ENCODE data around the gene PLAC8.
"Not testable (repeated sequence)": the region's sequence is repeated elsewhere in the genome, so short reads cannot be mapped to it uniquely, and the experiment has no call there.

Gene PLAC8

DNA sequence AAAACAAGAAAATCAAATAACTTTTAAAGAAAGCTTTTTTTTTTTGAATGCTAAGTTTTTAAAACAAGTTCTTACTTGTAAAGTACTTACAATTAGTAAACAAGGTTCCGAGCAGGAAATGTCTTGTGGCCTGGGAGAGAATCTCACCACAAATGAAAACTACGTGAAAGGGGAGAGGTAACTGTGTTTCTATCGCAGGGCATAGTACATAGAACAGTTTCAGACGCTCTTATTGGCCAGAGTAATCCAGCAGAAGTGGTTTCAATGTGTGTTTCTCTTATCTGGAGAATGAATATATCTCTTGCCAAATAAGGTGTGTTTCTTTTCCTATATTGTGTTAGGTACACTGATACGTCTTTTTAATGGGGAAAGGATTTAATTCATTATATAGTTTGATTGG, at the start of gene PLAC8:
Gene PLAC8 (minus strand): TSS at position 154 of the 400 bp plus-strand sequence. CDS start 6,808 bp downstream, outside the sequence.
- Mint-ChIP-seq H3K4me1 (ENCODE audit: low read depth) (peaks cover 51% of the 10 kb centered on the region), H3K4me3 (peak within 1 kb of the TSS; percentile 92), H3K9me3 (no peaks in the 10 kb centered on the region), H3K27me3 (ENCODE audit: low read depth) (peaks cover 9% of the 10 kb centered on the region), H3K27ac (peak within 1 kb of the TSS; percentile 79), H3K36me3 (ENCODE audit: low read depth) (peaks cover 21% of the 10 kb centered on the region)
- peak; percentile 50 for DNase-seq (ENCODE audit: low spot score)

- no peak for DNase-seq (ENCODE audit: low spot score)
- peaks cover 7% of the 10 kb centered on the region for H3K4me1 Mint-ChIP-seq (ENCODE audit: low read depth)
- peaks cover 28% of the 10 kb centered on the region for H3K27me3 Mint-ChIP-seq (ENCODE audit: low read depth)
- no peak overlapping the region for H3K4me3 Mint-ChIP-seq
- H3K27ac Mint-ChIP-seq: no peak overlapping the region
- H3K9me3 Mint-ChIP-seq: peaks cover 10% of the 10 kb centered on the region
- peaks cover 4% of the 10 kb centered on the region for H3K36me3 Mint-ChIP-seq (ENCODE audit: low read depth)
Measured at GRCh38 chr4:83153417-83153816, 38.9 kb upstream of the PLAC8 start.

GRCh38 chr4:83152746-83153145, 38.2 kb upstream of the PLAC8 start:
- peaks cover 10% of the 10 kb centered on the region for H3K9me3 Mint-ChIP-seq
- no peak overlapping the region for H3K4me3 Mint-ChIP-seq
- peaks cover 30% of the 10 kb centered on the region for H3K27me3 Mint-ChIP-seq (ENCODE audit: low read depth)
- H3K27ac Mint-ChIP-seq: no peak overlapping the region
- H3K4me1 Mint-ChIP-seq (ENCODE audit: low read depth): peaks cover 7% of the 10 kb centered on the region
- H3K36me3 Mint-ChIP-seq (ENCODE audit: low read depth): peaks cover 4% of the 10 kb centered on the region
- no peak for DNase-seq (ENCODE audit: low spot score)

DNA sequence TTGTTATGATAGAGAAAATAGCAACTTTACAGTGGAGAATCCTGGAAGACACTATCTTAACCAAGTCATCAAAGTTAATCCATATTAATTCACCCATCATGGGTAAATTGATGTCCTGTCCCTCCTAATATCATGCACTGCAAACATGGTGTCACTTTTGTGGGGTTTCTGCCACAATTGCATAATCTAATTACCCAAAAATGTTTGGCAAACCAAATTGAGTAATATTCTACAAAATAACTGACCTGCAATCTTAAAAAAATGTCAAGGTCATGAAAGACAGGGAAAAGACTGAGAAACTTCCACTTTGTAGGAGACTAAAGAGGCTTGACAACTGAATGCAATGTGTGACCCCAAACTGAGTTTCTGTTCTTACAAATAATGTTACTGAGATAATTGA, 37.1 kb upstream of the PLAC8 start:
- Mint-ChIP-seq H3K27ac (no peak overlapping the region), H3K9me3 (peaks cover 6% of the 10 kb centered on the region), H3K36me3 (ENCODE audit: low read depth) (peaks cover 4% of the 10 kb centered on the region), H3K4me1 (ENCODE audit: low read depth) (peaks cover 7% of the 10 kb centered on the region), H3K4me3 (no peak overlapping the region), H3K27me3 (ENCODE audit: low read depth) (peaks cover 25% of the 10 kb centered on the region)
- no peak for DNase-seq (ENCODE audit: low spot score)

DNA sequence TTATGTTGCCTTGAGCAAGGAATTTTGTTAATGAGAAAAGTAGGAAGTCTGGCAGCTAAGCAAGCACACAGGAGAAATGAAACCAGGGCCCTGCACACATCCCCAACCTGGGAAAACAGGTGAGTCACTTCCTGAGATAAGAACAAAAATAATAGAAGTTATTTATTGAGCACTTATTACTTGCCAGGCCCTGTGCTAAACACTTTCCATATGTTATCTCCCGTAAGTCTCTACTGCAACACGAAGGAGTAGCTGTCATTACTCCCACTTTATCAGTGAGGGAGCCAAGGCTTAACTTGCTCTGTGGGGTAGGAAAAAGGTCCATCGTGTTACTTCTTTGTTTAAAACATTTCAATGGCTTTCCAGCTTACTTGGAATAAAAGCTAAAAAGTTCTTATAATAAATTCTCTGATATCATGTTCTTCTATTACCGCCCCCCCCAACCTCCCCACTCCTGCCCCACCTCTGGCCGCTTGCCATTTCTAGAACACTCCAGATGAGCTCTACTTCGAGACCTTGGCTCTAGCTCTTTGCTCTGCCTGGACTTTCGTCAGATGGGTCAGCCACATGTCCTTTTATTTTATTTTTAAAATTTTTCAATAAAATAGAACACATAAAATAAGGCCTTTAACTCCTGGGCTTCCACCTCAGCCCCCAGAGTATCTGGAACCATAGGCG, 36.3 kb upstream of the PLAC8 start:
- no peak for DNase-seq (ENCODE audit: low spot score)
- Mint-ChIP-seq H3K4me3 (no peak overlapping the region), H3K36me3 (ENCODE audit: low read depth) (no peaks in the 10 kb centered on the region), H3K9me3 (no peaks in the 10 kb centered on the region), H3K27ac (no peak overlapping the region), H3K4me1 (ENCODE audit: low read depth) (peaks cover 7% of the 10 kb centered on the region), H3K27me3 (ENCODE audit: low read depth) (peaks cover 20% of the 10 kb centered on the region)

GRCh38 chr4:83149865-83150652, 35.5 kb upstream of the PLAC8 start:
- Mint-ChIP-seq H3K4me1 (ENCODE audit: low read depth) (peaks cover 6% of the 10 kb centered on the region), H3K9me3 (no peaks in the 10 kb centered on the region), H3K27me3 (ENCODE audit: low read depth) (peaks cover 22% of the 10 kb centered on the region), H3K27ac (no peak overlapping the region), H3K4me3 (no peak overlapping the region), H3K36me3 (ENCODE audit: low read depth) (no peaks in the 10 kb centered on the region)
- DNase-seq (ENCODE audit: low spot score): no peak

DNA sequence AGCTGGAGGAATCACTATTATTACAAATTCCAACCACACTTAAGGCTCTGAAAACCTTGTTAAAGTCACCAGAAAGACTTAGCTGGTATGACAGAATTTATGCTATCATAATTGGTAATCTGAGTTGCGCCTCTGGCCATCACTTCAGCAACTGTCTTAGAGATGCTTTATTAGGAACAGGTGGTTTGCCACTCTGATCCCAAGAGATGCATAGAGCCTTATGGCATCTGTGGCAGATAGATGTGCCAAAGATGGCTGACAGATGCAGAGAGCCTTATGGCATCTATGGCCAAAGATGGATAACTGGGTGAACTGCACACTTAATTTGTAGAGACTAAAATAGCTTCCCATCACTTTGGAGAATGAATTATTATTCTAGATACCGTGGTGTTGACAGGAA, 32.3 kb upstream of the PLAC8 start:
- Mint-ChIP-seq H3K4me3 (no peak overlapping the region), H3K36me3 (ENCODE audit: low read depth) (no peaks in the 10 kb centered on the region), H3K9me3 (peaks cover 9% of the 10 kb centered on the region), H3K4me1 (ENCODE audit: low read depth) (peaks cover 5% of the 10 kb centered on the region), H3K27me3 (ENCODE audit: low read depth) (peaks cover 20% of the 10 kb centered on the region), H3K27ac (no peak overlapping the region)
- DNase-seq (ENCODE audit: low spot score): no peak

DNA sequence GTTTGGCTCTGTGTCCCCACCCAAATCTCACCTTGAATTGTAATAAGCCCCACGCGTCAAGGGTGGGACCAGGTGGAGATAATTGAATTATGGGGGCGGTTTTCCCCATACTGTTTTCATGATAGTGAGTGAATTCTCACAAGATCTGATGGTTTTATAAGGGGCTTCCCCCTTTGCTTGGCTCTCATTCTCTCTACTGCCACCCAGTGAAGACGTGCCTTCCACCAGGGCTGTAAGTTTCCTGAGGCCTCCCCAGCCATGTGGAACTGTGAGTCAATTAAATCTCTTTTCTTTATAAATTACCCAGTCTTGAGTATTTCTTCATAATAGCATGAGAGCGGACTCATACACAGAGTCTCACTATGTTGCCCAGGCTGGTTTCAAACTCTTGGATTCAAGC, 31.2 kb upstream of the PLAC8 start:
- H3K4me1 Mint-ChIP-seq (ENCODE audit: low read depth); H3K4me3 Mint-ChIP-seq; DNase-seq (ENCODE audit: low spot score); H3K36me3 Mint-ChIP-seq (ENCODE audit: low read depth); H3K27ac Mint-ChIP-seq; H3K9me3 Mint-ChIP-seq: not testable (repeated sequence)
- peaks cover 17% of the 10 kb centered on the region for H3K27me3 Mint-ChIP-seq (ENCODE audit: low read depth)

DNA sequence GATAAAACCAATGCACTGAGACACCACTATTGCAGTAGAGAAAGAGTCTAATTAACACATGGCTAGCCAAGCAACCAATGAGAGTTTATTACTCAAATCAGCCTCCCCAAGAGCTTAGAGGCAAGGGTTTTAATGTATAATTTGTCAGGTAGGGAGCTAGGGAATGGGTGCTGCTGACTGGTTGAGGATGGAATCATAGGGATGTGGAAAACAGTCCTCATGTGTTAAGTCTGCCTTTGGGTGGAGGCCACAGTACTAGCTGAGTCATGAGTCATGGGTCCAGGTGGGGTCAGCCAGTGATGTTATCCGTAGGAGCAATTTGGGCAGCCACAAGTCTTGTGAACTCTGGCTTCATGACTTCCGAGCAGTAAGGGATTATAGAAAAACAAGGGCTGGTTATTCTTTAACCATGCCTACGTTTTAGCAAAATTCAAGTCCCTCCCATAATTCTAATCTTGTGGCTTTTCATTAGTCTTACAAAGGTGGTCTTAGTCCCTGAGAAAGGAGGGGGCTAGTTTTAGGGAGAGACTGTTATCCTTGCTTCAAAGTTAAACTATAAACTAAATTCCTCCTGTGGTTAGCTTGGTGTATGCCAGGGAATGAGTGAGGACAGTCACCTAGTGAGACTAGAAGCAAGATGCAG, 25.1 kb upstream of the PLAC8 start:
- no peak for DNase-seq (ENCODE audit: low spot score)
- peaks cover 3% of the 10 kb centered on the region for H3K27me3 Mint-ChIP-seq (ENCODE audit: low read depth)
- H3K4me1 Mint-ChIP-seq (ENCODE audit: low read depth): peaks cover 12% of the 10 kb centered on the region
- no peak overlapping the region for H3K4me3 Mint-ChIP-seq
- peaks cover 15% of the 10 kb centered on the region for H3K36me3 Mint-ChIP-seq (ENCODE audit: low read depth)
- H3K9me3 Mint-ChIP-seq: peaks cover 37% of the 10 kb centered on the region
- peak overlapping the region; percentile 50 for H3K27ac Mint-ChIP-seq

DNA sequence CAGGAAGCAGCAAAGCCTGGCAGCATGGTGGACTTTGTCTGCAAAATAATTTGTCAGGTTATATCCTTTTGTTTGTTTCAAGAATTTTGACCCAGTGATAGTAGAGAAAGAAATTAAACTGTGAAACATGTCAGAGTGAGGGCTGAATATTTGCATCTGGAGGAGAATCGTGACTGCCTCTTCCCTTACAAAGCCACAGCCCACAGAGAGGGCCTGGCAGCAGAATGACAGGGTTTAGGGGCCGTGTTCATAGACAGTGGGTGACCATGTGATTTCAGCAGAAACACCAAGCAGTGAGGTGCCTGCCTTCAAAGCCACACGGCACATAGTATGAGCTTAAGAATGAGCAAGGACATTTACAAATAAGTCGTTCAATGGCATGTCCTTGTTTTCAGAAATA, 24.4 kb upstream of the PLAC8 start:
- peaks cover 43% of the 10 kb centered on the region for H3K9me3 Mint-ChIP-seq
- H3K27ac Mint-ChIP-seq: no peak overlapping the region
- peaks cover 3% of the 10 kb centered on the region for H3K27me3 Mint-ChIP-seq (ENCODE audit: low read depth)
- peaks cover 15% of the 10 kb centered on the region for H3K36me3 Mint-ChIP-seq (ENCODE audit: low read depth)
- peak; percentile 6 for DNase-seq (ENCODE audit: low spot score)
- peaks cover 12% of the 10 kb centered on the region for H3K4me1 Mint-ChIP-seq (ENCODE audit: low read depth)
- no peak overlapping the region for H3K4me3 Mint-ChIP-seq

DNA sequence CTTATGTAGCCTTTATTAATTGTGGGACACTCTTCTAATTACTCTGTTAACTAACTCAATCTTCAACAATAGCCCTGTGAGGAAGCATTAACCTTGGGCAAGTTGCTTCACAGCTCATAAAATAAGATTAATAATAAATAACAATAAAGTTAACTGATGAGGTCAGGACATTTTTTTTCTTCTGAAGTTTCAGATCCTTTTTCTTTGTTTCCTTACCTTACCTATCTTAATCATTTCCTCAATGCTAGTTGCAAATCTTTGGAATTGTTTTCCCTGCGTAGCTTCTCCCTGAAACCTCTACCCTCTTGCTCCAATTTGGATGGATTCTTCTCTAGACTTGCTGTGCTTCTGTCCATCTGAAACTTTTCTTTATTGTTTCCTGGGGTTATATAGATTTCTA, 17.5 kb upstream of the PLAC8 start:
- H3K27me3 Mint-ChIP-seq (ENCODE audit: low read depth): peaks cover 15% of the 10 kb centered on the region
- H3K4me1 Mint-ChIP-seq (ENCODE audit: low read depth): peaks cover 9% of the 10 kb centered on the region
- H3K36me3 Mint-ChIP-seq (ENCODE audit: low read depth): peaks cover 13% of the 10 kb centered on the region
- no peak overlapping the region for H3K4me3 Mint-ChIP-seq
- no peak for DNase-seq (ENCODE audit: low spot score)
- H3K9me3 Mint-ChIP-seq: peaks cover 29% of the 10 kb centered on the region
- H3K27ac Mint-ChIP-seq: no peak overlapping the region

- no peak overlapping the region for H3K27ac Mint-ChIP-seq
- peaks cover 12% of the 10 kb centered on the region for H3K27me3 Mint-ChIP-seq (ENCODE audit: low read depth)
- peaks cover 18% of the 10 kb centered on the region for H3K4me1 Mint-ChIP-seq (ENCODE audit: low read depth)
- DNase-seq (ENCODE audit: low spot score): no peak
- no peak overlapping the region for H3K4me3 Mint-ChIP-seq
- peaks cover 4% of the 10 kb centered on the region for H3K36me3 Mint-ChIP-seq (ENCODE audit: low read depth)
- H3K9me3 Mint-ChIP-seq: peaks cover 9% of the 10 kb centered on the region
Measured at GRCh38 chr4:83129264-83129663, 14.7 kb upstream of the PLAC8 start.

GRCh38 chr4:83128240-83128929, 13.9 kb upstream of the PLAC8 start:
- Mint-ChIP-seq H3K9me3 (peaks cover 4% of the 10 kb centered on the region), H3K27ac (no peak overlapping the region), H3K4me1 (ENCODE audit: low read depth) (peaks cover 21% of the 10 kb centered on the region), H3K36me3 (ENCODE audit: low read depth) (peaks cover 2% of the 10 kb centered on the region), H3K27me3 (ENCODE audit: low read depth) (peaks cover 12% of the 10 kb centered on the region), H3K4me3 (no peak overlapping the region)
- DNase-seq (ENCODE audit: low spot score): no peak

DNA sequence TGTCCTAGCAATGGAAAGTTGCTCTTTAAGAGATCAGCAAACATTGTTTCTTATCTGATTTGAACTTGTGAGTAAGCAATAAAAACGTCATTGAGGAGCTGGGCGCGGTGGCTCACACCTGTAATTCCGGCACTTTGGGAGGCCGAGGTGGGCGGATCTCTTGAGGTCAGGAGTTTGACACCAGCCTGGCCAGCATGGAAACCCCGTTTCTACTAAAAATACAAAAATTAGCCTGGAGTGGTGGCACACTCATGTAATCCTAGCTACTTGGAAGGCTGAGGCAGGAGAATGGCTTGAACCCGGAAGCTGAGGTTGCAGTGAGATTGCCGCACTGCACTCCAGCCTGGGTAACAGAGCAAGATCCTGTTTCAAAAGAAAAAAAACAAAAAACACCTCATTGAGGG, 11.2 kb upstream of the PLAC8 start:
- Mint-ChIP-seq H3K9me3 (no peaks in the 10 kb centered on the region), H3K36me3 (ENCODE audit: low read depth) (peaks cover 2% of the 10 kb centered on the region), H3K4me1 (ENCODE audit: low read depth) (peaks cover 18% of the 10 kb centered on the region), H3K4me3 (peak overlapping the region; percentile 75), H3K27ac (peak overlapping the region; percentile 85), H3K27me3 (ENCODE audit: low read depth) (peaks cover 14% of the 10 kb centered on the region)
- peak; percentile 57 for DNase-seq (ENCODE audit: low spot score)
